HEK293 (cell line): ENCODE results near the gene MYOT.

Source experiments
- ZNF514 ChIP-seq: fragments of 450-650 bp; formaldehyde crosslinking; IDR thresholded peaks from 2 replicates; pipeline ENCODE4 v1.5.1; 2016; ENCODE audit warnings: missing biosample characterization, missing genetic modification characterization
- TF ChIP-seq, protein P1 (sequence below): fragments of 450-650 bp; formaldehyde crosslinking; IDR thresholded peaks from 2 replicates; pipeline ENCODE4 v1.5.1; 2016; ENCODE audit warnings: missing biosample characterization, missing genetic modification characterization

DNA sequence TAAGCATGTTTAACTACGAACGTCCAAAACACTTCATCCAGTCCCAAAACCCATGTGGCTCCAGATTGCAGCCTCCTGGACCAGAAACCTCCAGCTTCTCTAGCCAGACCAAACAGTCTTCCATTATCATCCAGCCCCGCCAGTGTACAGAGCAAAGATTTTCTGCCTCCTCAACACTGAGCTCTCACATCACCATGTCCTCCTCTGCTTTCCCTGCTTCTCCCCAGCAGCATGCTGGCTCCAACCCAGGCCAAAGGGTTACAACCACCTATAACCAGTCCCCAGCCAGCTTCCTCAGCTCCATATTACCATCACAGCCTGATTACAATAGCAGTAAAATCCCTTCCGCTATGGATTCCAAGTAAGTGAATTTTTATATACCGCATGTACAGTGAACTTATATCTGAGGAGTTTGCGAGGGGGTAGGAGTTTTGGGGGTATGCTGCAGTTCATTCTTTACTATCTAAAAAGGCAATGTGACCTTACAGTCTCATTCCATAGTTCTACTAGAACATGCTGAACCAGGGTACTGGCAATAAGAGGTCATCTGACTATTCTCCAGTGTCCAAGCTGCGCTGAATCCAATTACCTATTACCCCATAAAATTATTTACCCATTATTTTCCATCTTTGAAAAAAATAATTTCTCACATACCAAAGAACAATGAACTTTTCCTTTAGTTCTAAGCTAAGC lies 3.1 kb downstream of the MYOT start:
- TF ChIP-seq ZNF514 (tag by site-specific recombination): no peak
- TF ChIP-seq, protein P1, sequence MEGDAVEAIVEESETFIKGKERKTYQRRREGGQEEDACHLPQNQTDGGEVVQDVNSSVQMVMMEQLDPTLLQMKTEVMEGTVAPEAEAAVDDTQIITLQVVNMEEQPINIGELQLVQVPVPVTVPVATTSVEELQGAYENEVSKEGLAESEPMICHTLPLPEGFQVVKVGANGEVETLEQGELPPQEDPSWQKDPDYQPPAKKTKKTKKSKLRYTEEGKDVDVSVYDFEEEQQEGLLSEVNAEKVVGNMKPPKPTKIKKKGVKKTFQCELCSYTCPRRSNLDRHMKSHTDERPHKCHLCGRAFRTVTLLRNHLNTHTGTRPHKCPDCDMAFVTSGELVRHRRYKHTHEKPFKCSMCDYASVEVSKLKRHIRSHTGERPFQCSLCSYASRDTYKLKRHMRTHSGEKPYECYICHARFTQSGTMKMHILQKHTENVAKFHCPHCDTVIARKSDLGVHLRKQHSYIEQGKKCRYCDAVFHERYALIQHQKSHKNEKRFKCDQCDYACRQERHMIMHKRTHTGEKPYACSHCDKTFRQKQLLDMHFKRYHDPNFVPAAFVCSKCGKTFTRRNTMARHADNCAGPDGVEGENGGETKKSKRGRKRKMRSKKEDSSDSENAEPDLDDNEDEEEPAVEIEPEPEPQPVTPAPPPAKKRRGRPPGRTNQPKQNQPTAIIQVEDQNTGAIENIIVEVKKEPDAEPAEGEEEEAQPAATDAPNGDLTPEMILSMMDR (tag by site-specific recombination): no peak
